HEK293T (cell line): ENCODE results near the gene RPS6KA5.

ENCODE experiments used
- FOXA1 ChIP-seq: fragments of 450-650 bp; IDR thresholded peaks from 2 replicates; pipeline ENCODE4 v1.6.1; 2016; ENCODE audit warnings: mild to moderate bottlenecking
- FOXM1 ChIP-seq: fragments of 450-650 bp; IDR thresholded peaks from 2 replicates; pipeline ENCODE4 v1.6.1; 2017; ENCODE audit warnings: mild to moderate bottlenecking, borderline replicate concordance

DNA sequence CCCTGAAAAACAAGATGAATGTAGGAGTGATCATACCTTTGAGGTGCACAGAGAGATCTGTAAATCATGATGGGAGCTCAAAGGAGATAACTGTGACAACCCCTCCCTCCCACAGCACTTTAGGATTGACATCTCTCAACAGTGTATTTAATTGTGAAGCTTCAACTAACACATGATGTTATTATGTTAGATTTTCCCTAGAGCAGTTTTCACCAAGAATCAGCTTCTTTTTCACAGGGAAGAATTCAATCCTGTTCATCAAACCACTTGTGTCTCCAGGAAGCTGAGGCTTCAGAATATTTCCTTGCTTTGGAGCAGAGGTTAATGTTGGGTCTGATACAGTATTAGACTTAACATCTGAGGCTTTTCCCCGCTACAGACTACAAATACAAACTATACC lies 11.8 kb downstream of the RPS6KA5 start:
- TF ChIP-seq FOXA1 = no peak
- no peak for TF ChIP-seq FOXM1
